ENCODE results near the gene R3HDML. TPM values are rescaled to one million over a fixed set of nuclear protein-coding genes. Genes with fewer than 3 reads are reported as not detected.
A peak's percentile ranks its signal among the peaks of the same experiment; 100 is the strongest.

The R3HDML gene
- total and polyA plus RNA-seq, 5 donors = not detected

DNA sequence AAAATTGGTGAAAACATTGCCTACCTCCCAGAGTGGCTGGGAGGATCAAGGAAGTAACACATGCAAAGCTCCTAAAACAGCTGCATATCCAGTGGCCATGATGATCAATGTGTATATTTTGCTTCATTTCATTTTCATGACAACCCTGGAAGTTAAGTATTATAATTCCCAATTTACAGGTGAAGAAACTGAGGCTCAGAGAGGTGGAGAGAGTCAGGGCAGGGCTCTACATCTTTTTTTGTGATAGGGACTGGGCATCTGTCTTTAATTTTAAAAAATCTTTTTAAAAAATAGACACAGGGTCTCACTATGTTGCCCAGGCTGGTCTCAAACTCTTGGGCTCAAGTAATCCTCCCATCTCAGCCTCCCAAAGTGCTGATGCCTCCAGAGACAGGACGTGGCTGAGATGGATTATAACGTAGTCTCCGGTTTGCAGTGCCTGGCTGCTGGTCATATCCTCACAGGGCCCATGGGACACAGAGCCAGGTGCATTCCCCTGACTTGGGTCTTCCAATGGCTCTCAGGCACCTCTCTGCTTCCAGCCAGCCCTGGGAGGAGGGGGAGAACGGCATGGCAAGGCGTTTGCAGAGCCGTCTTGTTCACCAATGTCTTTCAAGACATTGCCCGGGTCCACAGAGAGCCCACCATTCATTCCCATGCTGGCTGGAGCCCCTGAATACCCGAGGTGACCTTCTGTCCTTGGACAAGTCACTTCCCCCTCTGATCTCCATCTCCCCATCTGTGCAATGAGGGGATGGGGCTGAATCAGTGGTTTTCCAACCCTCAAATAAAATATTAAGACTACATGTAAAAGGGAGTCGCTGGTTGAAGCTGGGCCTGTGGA, 57.0 kb downstream of the R3HDML start:
- H3K9me3 ChIP-seq (ENCODE audit: control insufficient read depth, low read length) = no peaks in the 10 kb centered on the region
- DNase-seq (no peak), ATAC-seq (no peak)
- H3K27me3 ChIP-seq (ENCODE audit: control insufficient read depth, insufficient read depth) = no peaks in the 10 kb centered on the region
- WGBS = 72% methylated on average over 9 of the region's 9 CpGs
- no peak overlapping the region for H3K4me3 ChIP-seq (ENCODE audit: low read length)
- H3K27ac ChIP-seq (ENCODE audit: low read length) = no peak overlapping the region
- no peaks in the 10 kb centered on the region for H3K4me1 ChIP-seq (ENCODE audit: control insufficient read depth, insufficient read depth, low read length)
- intact Hi-C loops (cut with DNase I) = no loop called here

DNA sequence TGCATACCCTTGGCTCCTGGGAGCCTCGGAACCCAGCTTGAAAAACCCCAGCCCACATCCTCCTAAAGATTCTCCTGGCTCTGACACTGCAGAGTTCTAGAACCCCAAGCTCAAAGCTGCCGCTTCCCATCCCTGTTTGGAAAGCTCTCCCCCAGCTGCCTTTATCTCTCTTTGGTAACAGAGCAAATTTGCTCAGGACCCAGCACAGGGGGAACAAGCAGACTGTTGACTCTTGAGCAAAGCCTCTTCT, 57.5 kb downstream of the R3HDML start:
- no peaks in the 10 kb centered on the region for H3K27me3 ChIP-seq (ENCODE audit: control insufficient read depth, insufficient read depth)
- H3K9me3 ChIP-seq (ENCODE audit: control insufficient read depth, low read length) = no peaks in the 10 kb centered on the region
- WGBS = 68% methylated on average over 2 of the region's 2 CpGs
- no peak overlapping the region for H3K27ac ChIP-seq (ENCODE audit: low read length)
- H3K4me1 ChIP-seq (ENCODE audit: control insufficient read depth, insufficient read depth, low read length) = no peaks in the 10 kb centered on the region
- ATAC-seq (no peak), DNase-seq (no peak)
- intact Hi-C loops (cut with DNase I) = no loop called here
- no peak overlapping the region for H3K4me3 ChIP-seq (ENCODE audit: low read length)

DNA sequence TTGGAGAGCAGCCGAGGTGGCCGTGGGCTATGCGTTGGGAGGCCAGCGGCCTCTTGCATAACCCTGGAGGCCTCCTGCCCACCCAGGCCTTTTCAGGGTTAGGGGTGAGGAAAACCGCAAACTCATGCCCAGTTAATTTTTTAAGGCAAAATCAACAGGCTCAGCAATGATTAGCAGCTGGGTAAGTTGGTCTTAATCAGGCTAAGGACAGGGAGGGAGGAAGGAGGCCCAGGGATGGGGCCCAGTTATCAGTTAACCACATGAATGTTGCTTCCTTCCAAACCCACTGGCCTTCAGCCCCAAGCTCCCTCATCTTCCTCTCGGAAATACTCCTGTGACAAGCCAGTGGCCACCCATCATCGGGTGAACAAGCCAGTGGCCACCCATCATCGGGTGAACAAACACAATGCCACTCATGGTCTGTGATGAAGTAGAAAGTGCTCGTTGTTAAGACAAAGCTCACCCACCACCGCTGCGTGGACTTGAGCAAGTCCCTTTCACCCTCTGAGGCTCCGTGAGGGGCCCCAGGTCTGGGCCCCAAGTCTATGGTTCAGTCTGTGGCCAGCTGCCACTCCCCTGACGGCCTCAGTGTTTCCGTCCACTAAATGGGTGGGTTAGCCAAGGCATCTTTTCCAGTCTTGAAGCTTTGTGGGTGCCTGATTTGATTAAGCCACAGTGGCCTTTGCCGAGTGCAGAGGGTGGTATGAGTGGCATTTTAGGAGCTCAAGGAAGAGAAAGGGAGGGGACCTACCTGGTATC, 58.0 kb downstream of the R3HDML start:
- H3K9me3 ChIP-seq (ENCODE audit: control insufficient read depth, low read length) = no peaks in the 10 kb centered on the region
- peak in 2 of 3 donors; percentile 24 to 70 for DNase-seq
- H3K27me3 ChIP-seq (ENCODE audit: control insufficient read depth, insufficient read depth) = no peaks in the 10 kb centered on the region
- WGBS = 60% methylated on average over 15 of the region's 15 CpGs
- ATAC-seq = peak in 1 of 2 donors; percentile 40
- no peak overlapping the region for H3K4me3 ChIP-seq (ENCODE audit: low read length)
- intact Hi-C loops (cut with DNase I) = no loop called here
- H3K4me1 ChIP-seq (ENCODE audit: control insufficient read depth, insufficient read depth, low read length) = no peaks in the 10 kb centered on the region
- H3K27ac ChIP-seq (ENCODE audit: low read length) = no peak overlapping the region

DNA sequence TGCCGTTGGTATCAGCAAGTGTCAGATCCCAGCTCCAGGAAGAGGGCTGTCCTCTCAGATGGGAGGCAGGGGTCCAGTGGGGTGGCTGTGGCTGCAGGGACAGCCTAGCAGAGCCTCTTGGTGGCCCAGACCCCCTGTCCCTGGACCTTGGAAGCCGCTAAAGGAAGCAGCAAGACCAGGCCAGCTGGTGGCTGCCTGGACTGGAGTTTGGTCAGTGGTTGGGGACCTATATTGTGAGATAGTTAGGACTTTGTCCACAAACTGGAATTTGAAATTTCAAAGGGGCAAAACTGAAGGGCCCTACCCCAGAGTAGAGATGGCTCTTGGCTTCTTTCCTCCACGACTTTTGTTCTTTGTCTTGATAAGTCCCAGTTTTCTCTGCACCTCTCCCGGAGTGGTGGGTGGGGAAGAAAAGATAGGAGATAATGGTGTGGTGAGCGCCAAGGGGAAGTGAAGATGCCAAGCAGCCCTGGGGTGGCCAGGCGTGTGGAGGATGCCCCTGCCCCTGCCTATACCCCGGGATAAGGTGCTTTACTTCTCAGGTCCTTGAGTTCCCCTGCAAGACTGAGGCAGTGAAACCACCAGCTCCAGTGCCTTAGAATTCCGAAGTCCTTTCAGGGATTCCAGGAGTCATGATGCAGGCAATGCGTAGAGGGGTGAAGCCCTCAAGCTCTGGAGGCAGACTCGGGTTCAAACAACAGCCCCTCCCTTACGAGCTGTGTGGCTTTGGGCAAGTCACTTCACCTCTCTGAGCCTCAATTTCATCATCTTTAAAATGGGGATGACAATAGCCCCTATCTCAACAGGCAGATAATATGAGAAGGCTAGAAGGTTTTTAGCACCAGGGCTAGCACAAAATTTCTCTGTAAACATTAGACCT, 58.9 kb downstream of the R3HDML start:
- DNase-seq (no peak), ATAC-seq (no peak)
- no peak overlapping the region for H3K27ac ChIP-seq (ENCODE audit: low read length)
- no peaks in the 10 kb centered on the region for H3K27me3 ChIP-seq (ENCODE audit: control insufficient read depth, insufficient read depth)
- 57% methylated on average over 11 of the region's 11 CpGs for WGBS
- no peak overlapping the region for H3K4me3 ChIP-seq (ENCODE audit: low read length)
- intact Hi-C loops (cut with DNase I) = no loop called here
- no peaks in the 10 kb centered on the region for H3K9me3 ChIP-seq (ENCODE audit: control insufficient read depth, low read length)
- H3K4me1 ChIP-seq (ENCODE audit: control insufficient read depth, insufficient read depth, low read length) = no peaks in the 10 kb centered on the region

- intact Hi-C loops (cut with DNase I) = no loop called here
- no peak overlapping the region for H3K4me3 ChIP-seq (ENCODE audit: low read length)
- no peak for ATAC-seq
- no peak overlapping the region for H3K27ac ChIP-seq (ENCODE audit: low read length)
- H3K9me3 ChIP-seq (ENCODE audit: control insufficient read depth, low read length) = no peaks in the 10 kb centered on the region
- no peak for DNase-seq
- WGBS = 50% methylated on average over 8 of the region's 8 CpGs
- H3K4me1 ChIP-seq (ENCODE audit: control insufficient read depth, insufficient read depth, low read length) = no peaks in the 10 kb centered on the region
- no peaks in the 10 kb centered on the region for H3K27me3 ChIP-seq (ENCODE audit: control insufficient read depth, insufficient read depth)
Observed at GRCh38 chr20:44396369-44397130, 59.7 kb downstream of the R3HDML start.

DNA sequence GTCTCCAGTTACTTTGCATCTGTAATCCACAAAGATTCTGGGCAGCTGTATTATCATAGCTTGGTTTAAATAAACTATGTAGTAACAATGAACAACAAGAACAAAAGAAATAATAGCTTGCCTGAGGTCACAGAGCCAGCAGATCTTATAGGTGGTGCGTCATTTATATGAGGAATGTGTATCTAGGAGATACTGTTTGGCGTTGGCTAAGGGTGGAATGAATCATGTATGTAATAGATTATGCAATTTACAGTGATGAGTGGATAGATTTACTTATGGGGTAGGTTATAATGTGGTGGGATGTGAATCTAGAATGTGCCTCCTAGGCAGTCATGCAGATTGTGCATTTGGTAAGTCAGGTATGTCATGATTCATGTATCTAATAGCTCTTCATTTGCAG, 61.5 kb downstream of the R3HDML start:
- Histone ChIP-seq H3K9me3 (ENCODE audit: control insufficient read depth, low read length) (no peaks in the 10 kb centered on the region), H3K4me3 (ENCODE audit: low read length) (no peak overlapping the region), H3K27me3 (ENCODE audit: control insufficient read depth, insufficient read depth) (no peaks in the 10 kb centered on the region), H3K4me1 (ENCODE audit: control insufficient read depth, insufficient read depth, low read length) (no peaks in the 10 kb centered on the region), H3K27ac (ENCODE audit: low read length) (no peak overlapping the region)
- ATAC-seq (no peak), DNase-seq (no peak)
- intact Hi-C loops (cut with DNase I) = no loop called here
- 62% methylated on average over 2 of the region's 2 CpGs for WGBS

GRCh38 chr20:44399446-44399845, 62.6 kb downstream of the R3HDML start:
- Histone ChIP-seq H3K4me1 (ENCODE audit: control insufficient read depth, insufficient read depth, low read length) (no peaks in the 10 kb centered on the region), H3K27ac (ENCODE audit: low read length) (no peak overlapping the region), H3K9me3 (ENCODE audit: control insufficient read depth, low read length) (no peaks in the 10 kb centered on the region), H3K4me3 (ENCODE audit: low read length) (no peak overlapping the region), H3K27me3 (ENCODE audit: control insufficient read depth, insufficient read depth) (no peaks in the 10 kb centered on the region)
- 76% methylated on average over 3 of the region's 3 CpGs for WGBS
- intact Hi-C loops (cut with DNase I) = no loop called here
- ATAC-seq (no peak), DNase-seq (no peak)

DNA sequence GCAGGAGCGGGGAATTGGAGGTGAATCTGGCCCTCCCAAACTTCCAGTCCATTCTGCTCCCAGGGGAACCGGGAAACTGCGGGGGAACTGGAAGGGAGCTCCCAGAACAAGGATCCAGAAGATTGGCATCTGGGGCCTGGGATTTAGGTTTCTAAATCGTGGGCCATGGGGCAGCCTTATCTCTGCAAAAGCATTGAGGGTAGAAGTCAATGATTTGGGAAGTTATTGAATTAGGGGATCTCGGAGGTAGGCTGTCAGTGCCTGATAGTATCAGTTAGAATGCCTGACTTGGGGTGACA, 63.8 kb downstream of the R3HDML start:
- H3K27ac ChIP-seq (ENCODE audit: low read length) = no peak overlapping the region
- no peak for DNase-seq
- no peaks in the 10 kb centered on the region for H3K27me3 ChIP-seq (ENCODE audit: control insufficient read depth, insufficient read depth)
- no peak for ATAC-seq
- intact Hi-C loops (cut with DNase I) = no loop called here
- H3K4me3 ChIP-seq (ENCODE audit: low read length) = no peak overlapping the region
- 75% methylated on average over 5 of the region's 5 CpGs for WGBS
- H3K9me3 ChIP-seq (ENCODE audit: control insufficient read depth, low read length) = no peaks in the 10 kb centered on the region
- no peaks in the 10 kb centered on the region for H3K4me1 ChIP-seq (ENCODE audit: control insufficient read depth, insufficient read depth, low read length)

Other genes with a start within 250 kb of the R3HDML start
- 100 to 1,000 TPM in 3 of 4 donors, 10 to 100 TPM in 1; 99.0 to 117 (median 107) TPM for gene JPH2, start 149.9 kb upstream of the R3HDML start, total RNA-seq
- gene JPH2, start 149.9 kb upstream of the R3HDML start, polyA plus RNA-seq = 78.2 TPM
- 10 to 100 TPM; 22.6 to 44.5 (median 36.1) TPM for gene OSER1, start 126.3 kb upstream of the R3HDML start, total RNA-seq
- gene OSER1, start 126.3 kb upstream of the R3HDML start, polyA plus RNA-seq = 27.4 TPM
- 1 to 10 TPM in 1 of 4 donors, under 1 TPM in 3; 0.17 to 2.8 (median 0.55) TPM for gene GDAP1L1, start 89.7 kb upstream of the R3HDML start, total RNA-seq
- 1.4 TPM for gene GDAP1L1, start 89.7 kb upstream of the R3HDML start, polyA plus RNA-seq
- 100 to 1,000 TPM; 121 to 150 (median 145) TPM for gene FITM2, start 25.8 kb upstream of the R3HDML start, total RNA-seq
- gene FITM2, start 25.8 kb upstream of the R3HDML start, polyA plus RNA-seq = 57.1 TPM
- gene HNF4A, start 18.7 kb downstream of the R3HDML start, total RNA-seq = under 1 TPM in 1 of 4 donors, not detected in 3; 0.08 TPM
- 0.07 TPM for gene HNF4A, start 18.7 kb downstream of the R3HDML start, polyA plus RNA-seq
- gene TTPAL, start 138.8 kb downstream of the R3HDML start, total RNA-seq = 1 to 10 TPM; 6.3 to 7.1 (median 6.7) TPM
- gene TTPAL, start 138.8 kb downstream of the R3HDML start, polyA plus RNA-seq = 3.1 TPM
- gene SERINC3, start 185.0 kb downstream of the R3HDML start, total RNA-seq = 100 to 1,000 TPM; 101 to 118 (median 105) TPM
- gene SERINC3, start 185.0 kb downstream of the R3HDML start, polyA plus RNA-seq = 47.8 TPM
- 100 to 1,000 TPM; 212 to 246 (median 232) TPM for gene PKIG, start 245.5 kb downstream of the R3HDML start, total RNA-seq
- 334 TPM for gene PKIG, start 245.5 kb downstream of the R3HDML start, polyA plus RNA-seq

Data from right cardiac atrium (tissue), 5 donors.